Chondrocyte (in vitro differentiated cells): ENCODE measurements around the gene NHEJ1. TPM values are rescaled to one million over a fixed set of nuclear protein-coding genes. Genes with fewer than 3 reads are reported as not detected.

ENCODE experiments used
- DNase-seq: peaks from one replicate; pipeline ENCODE4 v3.0.0; 2021; ENCODE audit warnings: mixed read lengths, low spot score
- H3K27ac Mint-ChIP-seq: one replicate; pipeline ENCODE4 v1.8.0; 2021; ENCODE audit warnings: mild to moderate bottlenecking, moderate library complexity, mixed read lengths; ENCODE audit not compliant: unreplicated experiment
- H3K27me3 Mint-ChIP-seq: 2 replicates; pipeline ENCODE4 v1.8.0; 2021; ENCODE audit warnings: low read depth, mixed read lengths
- H3K36me3 Mint-ChIP-seq: 2 replicates; pipeline ENCODE4 v1.8.0; 2021; ENCODE audit warnings: low read depth, mixed read lengths
- H3K4me1 Mint-ChIP-seq: 2 replicates; pipeline ENCODE4 v1.8.0; 2021; ENCODE audit warnings: low read depth, mild to moderate bottlenecking, mixed read lengths
- H3K4me3 Mint-ChIP-seq: one replicate; pipeline ENCODE4 v1.8.0; 2021; ENCODE audit warnings: mild to moderate bottlenecking, moderate library complexity, mixed read lengths; ENCODE audit not compliant: unreplicated experiment
- H3K9me3 Mint-ChIP-seq: 2 replicates; pipeline ENCODE4 v1.8.0; 2021; ENCODE audit warnings: low read depth, mixed read lengths
- CTCF ChIP-seq: fragments of 200-600 bp; sonication (generic); IDR thresholded peaks from 2 replicates; pipeline ENCODE4 v1.5.0; 2021; ENCODE audit warnings: antibody characterized with exemption, mild to moderate bottlenecking, moderate library complexity
- total RNA-seq: library from RNA; stranded (reverse); gene quantifications from 3 replicates; pipeline ENCODE4 v1.2.1, GENCODE V29; 2021

The NHEJ1 gene
- total RNA-seq, 1 donor from 2014 or later, result 13.3 TPM

- Mint-ChIP-seq H3K9me3 (no peaks in the 10 kb centered on the region), H3K36me3 (peaks cover 13% of the 10 kb centered on the region), H3K4me3 (no peak overlapping the region), H3K27me3 (no peaks in the 10 kb centered on the region), H3K4me1 (no peaks in the 10 kb centered on the region), H3K27ac (no peak overlapping the region)
- peak; percentile 33 for TF ChIP-seq CTCF
- no peak for DNase-seq
Observed at GRCh38 chr2:219078126-219078525, 82.5 kb downstream of the NHEJ1 start.

GRCh38 chr2:219076253-219076652 is 84.4 kb downstream of the NHEJ1 start:
- H3K27me3 Mint-ChIP-seq, result no peaks in the 10 kb centered on the region
- DNase-seq, result no peak
- TF ChIP-seq CTCF, result no peak
- H3K9me3 Mint-ChIP-seq, result no peaks in the 10 kb centered on the region
- H3K4me3 Mint-ChIP-seq, result no peak overlapping the region
- H3K4me1 Mint-ChIP-seq, result no peaks in the 10 kb centered on the region
- H3K36me3 Mint-ChIP-seq, result peaks cover 13% of the 10 kb centered on the region
- no peak overlapping the region for H3K27ac Mint-ChIP-seq

- H3K27ac Mint-ChIP-seq, result no peak overlapping the region
- H3K36me3 Mint-ChIP-seq, result peaks cover 17% of the 10 kb centered on the region
- no peaks in the 10 kb centered on the region for H3K4me1 Mint-ChIP-seq
- H3K4me3 Mint-ChIP-seq, result no peak overlapping the region
- peak; percentile 72 for TF ChIP-seq CTCF
- no peak for DNase-seq
- H3K27me3 Mint-ChIP-seq, result no peaks in the 10 kb centered on the region
- H3K9me3 Mint-ChIP-seq, result no peaks in the 10 kb centered on the region
Observed at GRCh38 chr2:219073413-219074129, 87.0 kb downstream of the NHEJ1 start.

- H3K9me3 Mint-ChIP-seq, result no peaks in the 10 kb centered on the region
- no peak for DNase-seq
- H3K4me1 Mint-ChIP-seq, result no peaks in the 10 kb centered on the region
- H3K36me3 Mint-ChIP-seq, result peaks cover 19% of the 10 kb centered on the region
- H3K27ac Mint-ChIP-seq, result no peak overlapping the region
- TF ChIP-seq CTCF, result no peak
- H3K27me3 Mint-ChIP-seq, result no peaks in the 10 kb centered on the region
- H3K4me3 Mint-ChIP-seq, result no peak overlapping the region
Observed at GRCh38 chr2:219072741-219073250, 87.8 kb downstream of the NHEJ1 start.

GRCh38 chr2:219071131-219071816 is 89.3 kb downstream of the NHEJ1 start:
- Mint-ChIP-seq H3K4me3 (no peak overlapping the region), H3K27ac (no peak overlapping the region), H3K36me3 (peaks cover 14% of the 10 kb centered on the region), H3K9me3 (no peaks in the 10 kb centered on the region), H3K27me3 (no peaks in the 10 kb centered on the region), H3K4me1 (no peaks in the 10 kb centered on the region)
- DNase-seq, result no peak
- no peak for TF ChIP-seq CTCF
